ENCODE results near the gene PTPN2.

PTPN2 gene

DNA sequence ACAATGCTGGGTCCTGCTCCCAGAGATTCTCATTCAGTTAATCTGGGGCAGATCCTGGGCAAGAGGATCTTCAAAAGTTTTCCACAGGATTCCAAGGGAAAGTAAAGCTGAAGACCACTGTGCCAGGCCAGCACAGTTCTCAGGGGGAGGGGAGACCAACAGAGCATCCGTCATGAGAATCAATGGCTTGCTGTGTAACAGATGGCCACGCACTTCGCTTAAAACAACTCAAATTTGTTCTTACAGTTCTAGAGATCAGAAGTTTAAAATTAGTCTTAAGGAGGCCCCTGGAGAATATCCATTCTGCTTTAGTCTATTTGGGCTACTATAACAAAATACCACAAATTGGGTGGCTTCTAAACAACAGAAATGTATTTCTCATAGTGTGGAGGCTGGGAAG, 46.3 kb upstream of the PTPN2 start:
- H3K79me2 ChIP-seq (ENCODE audit: insufficient read depth, low read length), result no peaks in the 10 kb centered on the region
- DNase-seq, result no peak
- no peaks in the 10 kb centered on the region for H3K9me3 ChIP-seq (ENCODE audit: insufficient read depth, low read length, severe bottlenecking)
- no peak overlapping the region for H3K4me3 ChIP-seq (ENCODE audit: low read depth in 1 of 2, low read length in 2 of 2)
- no peaks in the 10 kb centered on the region for H3K27me3 ChIP-seq (ENCODE audit: insufficient read depth, low read length, poor library complexity)
- H2AFZ ChIP-seq (ENCODE audit: low read depth, low read length), result no peak overlapping the region
- peaks cover 13% of the 10 kb centered on the region for H3K4me1 ChIP-seq (ENCODE audit: insufficient read depth, low read length)
- no peak for ATAC-seq (ENCODE audit: insufficient read depth, low read depth)
- TF ChIP-seq EZH2 (IDR thresholded peaks at IDR 0.05; ENCODE audit: borderline replicate concordance, low read depth, low read length, severe bottlenecking), result no peak
- TF ChIP-seq, protein P1, sequence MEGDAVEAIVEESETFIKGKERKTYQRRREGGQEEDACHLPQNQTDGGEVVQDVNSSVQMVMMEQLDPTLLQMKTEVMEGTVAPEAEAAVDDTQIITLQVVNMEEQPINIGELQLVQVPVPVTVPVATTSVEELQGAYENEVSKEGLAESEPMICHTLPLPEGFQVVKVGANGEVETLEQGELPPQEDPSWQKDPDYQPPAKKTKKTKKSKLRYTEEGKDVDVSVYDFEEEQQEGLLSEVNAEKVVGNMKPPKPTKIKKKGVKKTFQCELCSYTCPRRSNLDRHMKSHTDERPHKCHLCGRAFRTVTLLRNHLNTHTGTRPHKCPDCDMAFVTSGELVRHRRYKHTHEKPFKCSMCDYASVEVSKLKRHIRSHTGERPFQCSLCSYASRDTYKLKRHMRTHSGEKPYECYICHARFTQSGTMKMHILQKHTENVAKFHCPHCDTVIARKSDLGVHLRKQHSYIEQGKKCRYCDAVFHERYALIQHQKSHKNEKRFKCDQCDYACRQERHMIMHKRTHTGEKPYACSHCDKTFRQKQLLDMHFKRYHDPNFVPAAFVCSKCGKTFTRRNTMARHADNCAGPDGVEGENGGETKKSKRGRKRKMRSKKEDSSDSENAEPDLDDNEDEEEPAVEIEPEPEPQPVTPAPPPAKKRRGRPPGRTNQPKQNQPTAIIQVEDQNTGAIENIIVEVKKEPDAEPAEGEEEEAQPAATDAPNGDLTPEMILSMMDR (IDR thresholded peaks at IDR 0.05; ENCODE audit: borderline replicate concordance, extremely low read depth, low read length, poor library complexity, severe bottlenecking), result no peak
- no peaks in the 10 kb centered on the region for H4K20me1 ChIP-seq (ENCODE audit: insufficient read depth, low read length)
- no peak overlapping the region for H3K9ac ChIP-seq (ENCODE audit: low read depth, low read length)
- no peak overlapping the region for H3K4me2 ChIP-seq (ENCODE audit: insufficient read depth, low read length)
- no peaks in the 10 kb centered on the region for H3K36me3 ChIP-seq (ENCODE audit: insufficient read depth, low read length)
- no peak overlapping the region for H3K27ac ChIP-seq (ENCODE audit: low read length)

DNA sequence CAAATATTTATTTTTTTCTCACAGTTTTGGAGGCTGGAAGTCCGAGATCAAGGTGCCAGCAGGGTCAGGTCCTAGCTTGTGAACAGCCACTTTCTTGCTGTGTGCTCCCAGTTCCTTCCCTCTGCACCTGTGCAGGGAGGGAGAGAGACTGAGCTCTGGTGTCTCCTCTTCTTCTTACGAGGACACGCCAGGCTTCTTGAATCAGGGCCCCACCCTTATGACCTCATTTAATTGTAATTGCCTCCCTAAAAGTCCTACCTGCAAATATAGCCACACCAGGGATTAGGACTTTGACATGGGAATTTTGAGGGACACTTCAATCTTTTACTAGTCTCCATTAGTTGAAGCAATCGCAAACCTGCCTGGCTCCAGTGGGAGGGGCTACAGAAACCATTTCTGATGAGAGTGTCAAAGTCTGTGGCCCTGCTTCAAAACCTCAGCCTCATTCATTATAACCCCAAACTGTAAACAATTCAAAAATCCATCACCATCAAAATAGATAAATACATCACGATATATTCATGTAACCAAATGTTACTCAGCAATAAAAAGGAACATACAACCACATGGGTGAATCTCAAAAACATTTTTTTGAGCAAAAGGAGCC, 45.5 kb upstream of the PTPN2 start:
- Histone ChIP-seq H3K9me3 (ENCODE audit: insufficient read depth, low read length, severe bottlenecking) (no peaks in the 10 kb centered on the region), H3K36me3 (ENCODE audit: insufficient read depth, low read length) (no peaks in the 10 kb centered on the region), H3K27me3 (ENCODE audit: insufficient read depth, low read length, poor library complexity) (no peaks in the 10 kb centered on the region), H3K27ac (ENCODE audit: low read length) (no peak overlapping the region), H4K20me1 (ENCODE audit: insufficient read depth, low read length) (no peaks in the 10 kb centered on the region), H3K79me2 (ENCODE audit: insufficient read depth, low read length) (no peaks in the 10 kb centered on the region), H3K4me3 (ENCODE audit: low read depth in 1 of 2, low read length in 2 of 2) (no peak overlapping the region), H2AFZ (ENCODE audit: low read depth, low read length) (no peak overlapping the region), H3K4me2 (ENCODE audit: insufficient read depth, low read length) (no peak overlapping the region), H3K4me1 (ENCODE audit: insufficient read depth, low read length) (peaks cover 9% of the 10 kb centered on the region), H3K9ac (ENCODE audit: low read depth, low read length) (no peak overlapping the region)
- DNase-seq, result no peak
- TF ChIP-seq, protein P1 (IDR thresholded peaks at IDR 0.05; ENCODE audit: borderline replicate concordance, extremely low read depth, low read length, poor library complexity, severe bottlenecking), result no peak
- TF ChIP-seq EZH2 (IDR thresholded peaks at IDR 0.05; ENCODE audit: borderline replicate concordance, low read depth, low read length, severe bottlenecking), result no peak
- no peak for ATAC-seq (ENCODE audit: insufficient read depth, low read depth)

DNA sequence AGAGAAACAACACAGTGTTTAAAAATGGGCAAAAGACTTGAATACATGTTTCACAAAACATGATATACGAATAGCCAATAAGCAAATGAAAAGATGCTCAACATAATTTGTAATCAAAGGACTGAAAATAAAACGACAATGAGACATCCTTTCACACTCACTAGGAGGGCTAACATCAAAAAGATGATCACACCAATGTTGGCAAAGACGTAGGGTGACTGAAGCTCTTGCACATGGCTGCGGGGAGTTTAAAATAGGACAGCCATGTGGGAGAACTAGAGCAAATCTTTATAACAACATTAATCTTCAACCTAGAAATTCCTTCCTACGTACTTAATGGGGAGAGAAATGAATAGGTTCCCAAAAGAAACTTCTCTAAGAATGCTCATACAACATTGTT, 44.6 kb upstream of the PTPN2 start:
- no peak overlapping the region for H3K27ac ChIP-seq (ENCODE audit: low read length)

More for the DNA sequence above, 44.6 kb upstream of the PTPN2 start:
- TF ChIP-seq, protein P1 (IDR thresholded peaks at IDR 0.05; ENCODE audit: borderline replicate concordance, extremely low read depth, low read length, poor library complexity, severe bottlenecking), result no peak
- no peak for TF ChIP-seq EZH2 (IDR thresholded peaks at IDR 0.05; ENCODE audit: borderline replicate concordance, low read depth, low read length, severe bottlenecking)
- Histone ChIP-seq H2AFZ (ENCODE audit: low read depth, low read length) (no peak overlapping the region), H3K4me1 (ENCODE audit: insufficient read depth, low read length) (0 out of 2 replicates have a peak, but pooled peaks cover 3% of the 10 kb centered on the region), H4K20me1 (ENCODE audit: insufficient read depth, low read length) (no peaks in the 10 kb centered on the region), H3K4me3 (ENCODE audit: low read depth in 1 of 2, low read length in 2 of 2) (no peak overlapping the region), H3K9me3 (ENCODE audit: insufficient read depth, low read length, severe bottlenecking) (no peaks in the 10 kb centered on the region), H3K27me3 (ENCODE audit: insufficient read depth, low read length, poor library complexity) (no peaks in the 10 kb centered on the region), H3K9ac (ENCODE audit: low read depth, low read length) (no peak overlapping the region), H3K4me2 (ENCODE audit: insufficient read depth, low read length) (no peak overlapping the region), H3K36me3 (ENCODE audit: insufficient read depth, low read length) (no peaks in the 10 kb centered on the region), H3K79me2 (ENCODE audit: insufficient read depth, low read length) (no peaks in the 10 kb centered on the region)
- no peak for ATAC-seq (ENCODE audit: insufficient read depth, low read depth)
- DNase-seq, result no peak
